ENCODE data around the gene PRSS50. TPM values are rescaled to one million over a fixed set of nuclear protein-coding genes. Genes with fewer than 3 reads are reported as not detected.
A peak's percentile ranks its signal among the peaks of the same experiment; 100 is the strongest.

Gene PRSS50
- total and polyA plus RNA-seq, 8 donors = under 0.01 to 0.10 TPM; not detected in 6

DNA sequence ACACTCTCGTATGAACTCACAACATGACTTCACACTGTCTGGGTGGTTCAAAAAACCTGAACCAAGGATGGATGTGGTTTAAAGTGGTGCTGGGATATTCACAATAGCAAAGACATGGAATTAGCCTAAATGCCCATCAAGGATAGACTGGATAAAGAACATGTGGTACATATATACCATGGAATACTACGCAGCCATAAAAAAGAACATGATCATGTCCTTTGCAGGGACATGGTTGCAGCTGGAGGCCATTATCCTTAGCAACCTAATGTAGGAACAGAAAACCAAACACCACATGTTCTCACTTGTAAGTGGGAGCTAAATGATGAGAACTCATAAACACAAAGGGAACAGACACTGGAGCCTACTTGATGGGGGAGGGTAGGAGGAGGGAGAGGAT lies 3.3 kb upstream of the PRSS50 start:
- TF ChIP-seq POLR2AphosphoS5 (IDR thresholded peaks at IDR 0.05) (no peak), POLR2A (IDR thresholded peaks at IDR 0.05) (no peak), CTCF (IDR thresholded peaks at IDR 0.05) (no peak), EP300 (IDR thresholded peaks at IDR 0.05) (no peak)
- Histone ChIP-seq H3K4me1 (peaks cover 0 to 11% (median 0%) of the 10 kb centered on the region in 4 donors), H3K27me3 (peaks cover 0 to 27% (median 14%) of the 10 kb centered on the region in 3 donors), H3K27ac (no peak overlapping the region), H3K4me3 (no peak overlapping the region), H3K9me3 (no peaks in the 10 kb centered on the region), H3K36me3 (no peaks in the 10 kb centered on the region)
- intact Hi-C loops (cut with DNase I; ENCODE audit: low total_unique reads) = no loop called here
- DNase-seq = no peak
- 66 to 98% (median 93%) methylated on average over 2 of the region's 2 CpGs for WGBS, 5 donors

- TF ChIP-seq POLR2AphosphoS5 (IDR thresholded peaks at IDR 0.05) = no peak
- no peak for TF ChIP-seq POLR2A (IDR thresholded peaks at IDR 0.05)
- no peak for TF ChIP-seq CTCF (IDR thresholded peaks at IDR 0.05)
- TF ChIP-seq EP300 (IDR thresholded peaks at IDR 0.05) = no peak
- DNase-seq = peak in 1 of 2 donors; percentile 3
- 78 to 93% (median 85%) methylated on average over 3 to 4 of the region's 4 CpGs for WGBS, 5 donors
- Histone ChIP-seq H3K27ac (no peak overlapping the region), H3K9me3 (no peaks in the 10 kb centered on the region), H3K4me1 (peaks cover 0 to 6% (median 0%) of the 10 kb centered on the region in 4 donors), H3K27me3 (peaks cover 0 to 27% (median 14%) of the 10 kb centered on the region in 3 donors), H3K4me3 (no peak overlapping the region), H3K36me3 (no peaks in the 10 kb centered on the region)
- intact Hi-C loops (cut with DNase I; ENCODE audit: low total_unique reads) = no loop called here
These were observed 2.1 kb upstream of the PRSS50 start for GRCh38 chr3:46719735-46720271.

GRCh38 chr3:46719044-46719565 lies 1.4 kb upstream of the PRSS50 start:
- intact Hi-C loops (cut with DNase I; ENCODE audit: low total_unique reads) = no loop called here
- Histone ChIP-seq H3K4me1 (peaks cover 0 to 6% (median 0%) of the 10 kb centered on the region in 4 donors), H3K36me3 (no peaks in the 10 kb centered on the region), H3K4me3 (no peak overlapping the region), H3K9me3 (no peaks in the 10 kb centered on the region), H3K27ac (no peak overlapping the region), H3K27me3 (peaks cover 0 to 27% (median 14%) of the 10 kb centered on the region in 3 donors)
- peak in 1 of 2 donors; percentile 2 for DNase-seq
- TF ChIP-seq POLR2A (IDR thresholded peaks at IDR 0.05) (no peak), CTCF (IDR thresholded peaks at IDR 0.05) (no peak), POLR2AphosphoS5 (IDR thresholded peaks at IDR 0.05) (no peak), EP300 (IDR thresholded peaks at IDR 0.05) (no peak)
- WGBS, 5 donors = 79 to 88% (median 85%) methylated on average over 2 of the region's 2 CpGs

GRCh38 chr3:46716461-46717441 lies 918 bp downstream of the PRSS50 start:
- Histone ChIP-seq H3K27me3 (peaks cover 0 to 27% (median 14%) of the 10 kb centered on the region in 3 donors), H3K9me3 (no peaks in the 10 kb centered on the region), H3K27ac (no peak overlapping the region), H3K4me3 (no peak overlapping the region), H3K4me1 (peaks cover 0 to 6% (median 0%) of the 10 kb centered on the region in 4 donors), H3K36me3 (no peaks in the 10 kb centered on the region)
- peak in 1 of 2 donors; percentile 15 for DNase-seq
- 83 to 93% (median 90%) methylated on average over 14 to 19 of the region's 19 CpGs for WGBS, 5 donors
- intact Hi-C loops (cut with DNase I; ENCODE audit: low total_unique reads) = no loop called here
- no peak for TF ChIP-seq POLR2A (IDR thresholded peaks at IDR 0.05)
- TF ChIP-seq EP300 (IDR thresholded peaks at IDR 0.05) = no peak
- no peak for TF ChIP-seq CTCF (IDR thresholded peaks at IDR 0.05)
- no peak for TF ChIP-seq POLR2AphosphoS5 (IDR thresholded peaks at IDR 0.05)
